GM23338 (cell line): ENCODE results near the gene GALNT11. TPM values are rescaled to one million over a fixed set of nuclear protein-coding genes. Genes with fewer than 3 reads are reported as not detected.

ENCODE experiments used
- ATAC-seq: fragments of 200-7000 bp; cut with Tn5 transposase; 3 replicates; pipeline ENCODE4 v1.9.1; 2020
- DNase-seq: peaks from one replicate; pipeline ENCODE4 v3.0.0-alpha.2; 2015; ENCODE audit warnings: low spot score
- H2AFZ ChIP-seq: fragments of 200-600 bp; sonication (generic); 2 replicates; pipeline ENCODE4 v1.8.0; 2016; ENCODE audit warnings: antibody characterized with exemption, mild to moderate bottlenecking, moderate library complexity
- H3F3A ChIP-seq: fragments of 200-600 bp; sonication (generic); replicated peaks from 2 replicates; pipeline ENCODE4 v1.8.0; 2017; ENCODE audit warnings: antibody characterized with exemption, mixed run types, low read depth
- H3K27ac ChIP-seq: fragments of 200-600 bp; sonication (generic); 2 replicates; pipeline ENCODE4 v1.6.1; 2016; ENCODE audit warnings: low read depth
- H3K27me3 ChIP-seq: fragments of 200-600 bp; sonication (generic); 2 replicates; pipeline ENCODE4 v1.8.0; 2016; ENCODE audit warnings: mild to moderate bottlenecking, mixed run types, moderate library complexity; ENCODE audit not compliant: insufficient read depth
- H3K36me3 ChIP-seq: fragments of 200-600 bp; sonication (generic); 2 replicates; pipeline ENCODE4 v1.8.0; 2016; ENCODE audit warnings: mild to moderate bottlenecking; ENCODE audit not compliant: insufficient read depth
- H3K4me1 ChIP-seq: fragments of 200-600 bp; sonication (generic); 2 replicates; pipeline ENCODE4 v1.8.0; 2016; ENCODE audit warnings: mild to moderate bottlenecking, moderate library complexity; ENCODE audit not compliant: insufficient read depth
- H3K4me2 ChIP-seq: fragments of 200-600 bp; sonication (generic); 2 replicates; pipeline ENCODE4 v1.7.1; 2017; ENCODE audit warnings: mixed run types
- H3K4me3 ChIP-seq: fragments of 200-600 bp; sonication (generic); 2 replicates; pipeline ENCODE4 v1.6.1; 2016; ENCODE audit warnings: mixed run types
- H3K79me2 ChIP-seq: fragments of 200-600 bp; sonication (generic); replicated peaks from 2 replicates; pipeline ENCODE4 v1.8.0; 2017; ENCODE audit warnings: mild to moderate bottlenecking; ENCODE audit not compliant: insufficient read depth
- H3K9me2 ChIP-seq: fragments of 200-600 bp; sonication (generic); 2 replicates; pipeline ENCODE4 v1.8.0; 2017; ENCODE audit not compliant: insufficient read depth
- H4K20me1 ChIP-seq: fragments of 200-600 bp; sonication (generic); replicated peaks from 2 replicates; pipeline ENCODE4 v1.8.0; 2017; ENCODE audit warnings: mild to moderate bottlenecking; ENCODE audit not compliant: insufficient read depth
- H3K27ac Mint-ChIP-seq: 2 replicates; pipeline ENCODE4 v1.8.0; 2020; ENCODE audit warnings: inconsistent platforms, mild to moderate bottlenecking, moderate library complexity, mixed read lengths
- H3K27me3 Mint-ChIP-seq: 3 replicates; pipeline ENCODE4 v1.8.0; 2022; ENCODE audit warnings: low read depth, mild to moderate bottlenecking, moderate library complexity, mixed read lengths, inconsistent platforms; ENCODE audit not compliant: insufficient read depth, poor library complexity
- H3K36me3 Mint-ChIP-seq: 3 replicates; pipeline ENCODE4 v1.8.0; 2021; ENCODE audit warnings: low read depth, mild to moderate bottlenecking, inconsistent platforms, moderate library complexity, mixed read lengths
- H3K4me1 Mint-ChIP-seq: 3 replicates; pipeline ENCODE4 v1.8.0; 2020; ENCODE audit warnings: mild to moderate bottlenecking, inconsistent platforms, mixed read lengths
- H3K4me3 Mint-ChIP-seq: 3 replicates; pipeline ENCODE4 v1.8.0; 2021; ENCODE audit warnings: moderate library complexity, mild to moderate bottlenecking, inconsistent platforms, mixed read lengths
- H3K9me3 Mint-ChIP-seq: 3 replicates; pipeline ENCODE4 v1.8.0; 2020; ENCODE audit warnings: moderate library complexity, mild to moderate bottlenecking, inconsistent platforms, mixed read lengths
- CREB1 ChIP-seq: fragments of 250-450 bp; sonication (Bioruptor Pico); IDR thresholded peaks from 2 replicates; pipeline ENCODE4 v1.5.0; 2020; ENCODE audit warnings: low read depth, mild to moderate bottlenecking, moderate library complexity
- CTCF ChIP-seq, 2 experiments: fragments of 200-600 bp in 1 of 2; sonication (generic) in 1 of 2; conservative IDR thresholded peaks; 2 replicates each; pipeline versions ENCODE4 v1.5.1 to v1.6.1; 2016 to 2017; ENCODE audit warnings: antibody characterized with exemption in 2 of 2, low read depth in 2 of 2, mild to moderate bottlenecking in 2 of 2, moderate library complexity in 1 of 2
- ETS1 ChIP-seq: IDR thresholded peaks from 2 replicates; pipeline ENCODE4 v1.6.1; 2016; ENCODE audit warnings: antibody characterized with exemption
- EZH2 ChIP-seq: fragments of 200-600 bp; sonication (generic); IDR thresholded peaks from one replicate; pipeline ENCODE4 v1.8.0; 2017; ENCODE audit warnings: antibody characterized with exemption, mild to moderate bottlenecking, low read depth; ENCODE audit not compliant: unreplicated experiment
- EZH2phosphoT487 ChIP-seq: fragments of 200-600 bp; sonication (generic); IDR thresholded peaks from one replicate; pipeline ENCODE4 v1.8.1; 2018; ENCODE audit warnings: antibody characterized with exemption; ENCODE audit not compliant: unreplicated experiment
- JUNB ChIP-seq: IDR thresholded peaks from one replicate; pipeline ENCODE4 v1.6.1; 2016; ENCODE audit warnings: antibody characterized with exemption; ENCODE audit not compliant: unreplicated experiment
- NANOG ChIP-seq: IDR thresholded peaks from 2 replicates; pipeline ENCODE4 v1.6.1; 2016; ENCODE audit warnings: antibody characterized with exemption, borderline replicate concordance
- POLR2AphosphoS5 ChIP-seq: IDR thresholded peaks from 2 replicates; pipeline ENCODE4 v1.6.1; 2016; ENCODE audit warnings: antibody characterized with exemption, low read depth
- REST ChIP-seq: IDR thresholded peaks from one replicate; pipeline ENCODE4 v1.6.1; 2018; ENCODE audit warnings: antibody characterized with exemption; ENCODE audit not compliant: unreplicated experiment
- STAT1 ChIP-seq: IDR thresholded peaks from one replicate; pipeline ENCODE4 v1.6.1; 2016; ENCODE audit warnings: antibody characterized with exemption; ENCODE audit not compliant: unreplicated experiment
- ZNF114 ChIP-seq: fragments of 250-450 bp; sonication (Bioruptor Pico); IDR thresholded peaks from 2 replicates; pipeline ENCODE4 v1.5.0; 2020; ENCODE audit warnings: mild to moderate bottlenecking, moderate library complexity
- ZNF331 ChIP-seq: fragments of 250-450 bp; sonication (Bioruptor Pico); IDR thresholded peaks from 2 replicates; pipeline ENCODE4 v1.5.0; 2020; ENCODE audit warnings: low read depth, mild to moderate bottlenecking, moderate library complexity
- ZNF462 ChIP-seq: fragments of 250-450 bp; sonication (Bioruptor Pico); IDR thresholded peaks from 2 replicates; pipeline ENCODE4 v1.5.0; 2020; ENCODE audit warnings: mild to moderate bottlenecking, moderate library complexity
- polyA plus RNA-seq: library from polyadenylated mRNA; unstranded; fragments of >200 nt; fragmentation: Nextera tagmentation; extraction: Ambion mirVana; gene quantifications from 2 replicates; pipeline ENCODE4 v1.2.1, GENCODE V29; 2016
- total RNA-seq: library from RNA; depleted of rRNA; stranded (reverse); fragments of >200 nt; shearing (Covaris generic); gene quantifications from 2 replicates; pipeline ENCODE4 v1.2.3, GENCODE V29; 2014

GALNT11 gene
- total and polyA plus RNA-seq, 2 experiments from 2014 or later: 16.1 to 33.6 TPM

GRCh38 chr7:152013974-152014373 lies 11.5 kb upstream of the GALNT11 start:
- H3K79me2 ChIP-seq: no peaks in the 10 kb centered on the region
- H3K27ac ChIP-seq: no peak overlapping the region
- no peaks in the 10 kb centered on the region for H3K27me3 ChIP-seq
- DNase-seq: no peak
- no peak overlapping the region for H3K4me3 Mint-ChIP-seq
- no peak overlapping the region for H3K4me3 ChIP-seq
- TF ChIP-seq REST: no peak
- no peak for TF ChIP-seq EZH2phosphoT487
- no peak for TF ChIP-seq JUNB
- TF ChIP-seq POLR2AphosphoS5: no peak
- TF ChIP-seq CTCF (conservative IDR thresholded peaks at IDR 0.05; ENCODE audit: low read depth in 2 of 2): no peak
- TF ChIP-seq EZH2: no peak
- TF ChIP-seq CREB1: no peak
- no peak for TF ChIP-seq STAT1
- TF ChIP-seq ZNF462 (CRISPR knock-in tag): no peak
- TF ChIP-seq ZNF331 (CRISPR knock-in tag): no peak
- no peak for TF ChIP-seq ETS1
- no peak for TF ChIP-seq NANOG
- no peak for TF ChIP-seq ZNF114
- no peaks in the 10 kb centered on the region for H3K4me1 ChIP-seq
- no peaks in the 10 kb centered on the region; the same call in 1 of the 2 replicates for H3K9me2 ChIP-seq
- no peak overlapping the region for H3K27ac Mint-ChIP-seq
- no peaks in the 10 kb centered on the region for H3K4me1 Mint-ChIP-seq
- no peaks in the 10 kb centered on the region for H3K36me3 ChIP-seq
- peaks cover 2% of the 10 kb centered on the region for H3K27me3 Mint-ChIP-seq
- no peaks in the 10 kb centered on the region for H4K20me1 ChIP-seq
- no peaks in the 10 kb centered on the region for H3F3A ChIP-seq
- H3K36me3 Mint-ChIP-seq: no peaks in the 10 kb centered on the region
- H2AFZ ChIP-seq: no peak overlapping the region
- no peak for ATAC-seq
- no peak overlapping the region for H3K4me2 ChIP-seq
- no peaks in the 10 kb centered on the region for H3K9me3 Mint-ChIP-seq
